NCI-H82 treated with DMSO at 0.1 percent for 48 hours (cell line): ENCODE measurements around the gene HRH1.
"Not testable (repeated sequence)": the region's sequence is repeated elsewhere in the genome, so short reads cannot be mapped to it uniquely, and the experiment has no call there.

Experiments used
- DNase-seq: peaks from one replicate; lab custom pipeline; 2025; ENCODE audit not compliant: unreplicated experiment; lab: John Stamatoyannopoulos, UW

Gene HRH1

GRCh38 chr3:11170052-11170770 is 15.9 kb downstream of the HRH1 start:
- DNase-seq = no peak

DNA sequence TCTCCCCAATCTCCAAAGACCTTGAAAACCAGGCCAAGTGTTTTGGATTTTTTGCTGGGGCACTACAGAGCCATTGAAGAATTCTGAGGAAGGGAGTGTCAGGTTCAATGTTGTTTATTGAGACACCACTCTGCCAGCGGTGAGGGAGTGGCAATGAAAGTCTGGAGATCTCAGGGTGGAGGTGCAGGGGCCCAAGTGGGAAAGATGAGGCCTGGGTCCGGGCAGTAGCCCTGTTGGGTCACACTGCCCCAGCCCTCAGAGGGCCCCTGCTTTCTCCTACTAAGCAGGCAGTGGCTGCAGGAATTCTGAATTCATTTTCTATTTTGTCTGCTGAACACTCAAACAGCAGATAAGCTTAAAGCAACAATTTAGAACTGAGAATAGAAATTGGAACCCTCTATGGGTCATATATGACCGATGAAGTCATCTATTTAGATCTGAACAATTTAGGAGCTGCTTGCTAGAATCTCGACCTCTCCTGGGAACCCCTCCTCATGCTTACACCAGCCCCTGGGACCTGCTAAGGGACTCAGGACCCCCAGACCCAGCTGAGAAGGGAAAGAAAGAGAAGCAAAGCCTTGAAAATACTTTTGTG is 17.9 kb downstream of the HRH1 start:
- no peak for DNase-seq

- no peak for DNase-seq
These were observed 19.7 kb downstream of the HRH1 start for GRCh38 chr3:11173828-11174465.

- no peak for DNase-seq
These were observed 24.1 kb downstream of the HRH1 start for GRCh38 chr3:11178421-11178820.

- DNase-seq = not testable (repeated sequence)
These were observed 30.2 kb downstream of the HRH1 start for GRCh38 chr3:11184328-11184969.

- no peak for DNase-seq
These were observed 30.9 kb downstream of the HRH1 start for GRCh38 chr3:11185144-11185543.

DNA sequence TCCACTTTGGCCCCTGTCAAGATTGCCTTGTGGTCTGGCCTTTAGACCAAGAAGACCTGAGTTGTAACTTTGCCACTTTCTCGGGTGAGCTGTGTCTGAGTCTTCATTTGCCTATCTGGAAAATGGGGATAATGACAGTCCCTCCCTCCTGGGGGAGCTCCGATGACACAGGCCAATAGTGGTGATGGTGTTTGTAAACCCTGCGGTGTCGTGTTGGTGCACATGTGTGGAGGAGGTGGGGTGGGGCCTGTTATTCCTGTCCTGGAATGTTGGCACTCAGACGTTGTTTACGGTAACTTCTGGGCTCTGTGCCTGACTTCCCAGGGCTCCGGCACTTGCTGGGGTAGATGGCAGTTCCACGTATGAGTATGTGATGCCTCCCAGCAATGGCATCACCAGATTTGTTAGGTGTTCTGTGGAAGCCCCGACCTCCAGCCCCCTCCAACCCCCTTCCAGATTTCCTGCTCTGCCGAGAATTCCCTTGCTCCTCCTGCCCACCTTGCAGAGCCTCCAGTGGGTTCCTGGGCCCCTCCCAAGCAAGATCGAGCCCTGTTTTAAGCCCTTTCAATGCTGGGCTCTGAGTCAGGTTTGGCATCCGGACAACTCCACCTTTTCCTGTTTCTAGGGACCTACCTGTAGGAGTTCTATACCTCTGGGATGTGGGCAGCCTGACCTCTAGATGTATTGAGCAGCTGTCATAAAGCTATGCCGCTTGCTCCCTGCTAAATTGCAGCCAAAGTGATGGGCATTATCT is 31.4 kb downstream of the HRH1 start:
- no peak for DNase-seq

- no peak for DNase-seq
These were observed 32.0 kb downstream of the HRH1 start for GRCh38 chr3:11186318-11186692.

DNA sequence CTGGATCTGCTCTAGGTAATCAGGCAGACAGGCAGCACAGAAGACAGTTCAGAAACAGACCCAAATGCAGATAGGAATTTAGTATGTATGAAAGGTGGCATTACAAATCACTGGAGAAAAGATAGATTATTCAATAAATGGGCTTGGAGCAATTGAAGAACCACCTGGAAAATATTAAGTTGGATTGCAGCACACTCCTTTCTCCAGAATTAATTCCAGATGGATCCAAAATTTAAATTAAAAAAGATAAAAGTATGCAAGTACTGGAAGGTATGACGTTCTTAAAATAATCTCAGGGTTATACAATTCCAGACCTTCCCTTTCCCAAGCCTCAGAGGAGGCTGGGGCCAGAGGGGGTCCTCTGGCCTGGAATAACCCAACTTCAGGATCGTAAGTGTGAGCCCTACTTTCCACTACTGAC is 32.5 kb downstream of the HRH1 start:
- no peak for DNase-seq

GRCh38 chr3:11187681-11188080 is 33.4 kb downstream of the HRH1 start:
- DNase-seq = no peak

GRCh38 chr3:11188231-11188630 is 33.9 kb downstream of the HRH1 start:
- no peak for DNase-seq

DNA sequence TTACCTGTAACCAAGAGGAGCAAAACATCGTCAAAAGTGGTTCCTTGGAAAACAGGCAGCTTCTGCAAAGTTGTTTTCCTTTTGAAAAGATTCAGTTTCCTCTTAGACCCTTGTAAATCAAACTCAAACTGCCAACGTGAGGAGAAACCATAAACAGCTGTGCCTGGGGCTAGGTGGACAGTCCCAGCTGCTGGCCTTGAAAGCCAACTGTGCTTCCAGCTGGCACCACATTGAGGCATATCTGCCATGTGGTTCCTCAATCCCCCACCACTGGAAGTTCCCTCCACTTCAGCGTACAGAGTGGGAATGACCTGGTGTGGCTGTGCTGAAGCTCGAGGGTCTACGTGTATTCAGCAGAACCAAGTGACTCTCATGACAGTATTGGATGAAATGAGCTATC is 40.9 kb downstream of the HRH1 start:
- no peak for DNase-seq

DNA sequence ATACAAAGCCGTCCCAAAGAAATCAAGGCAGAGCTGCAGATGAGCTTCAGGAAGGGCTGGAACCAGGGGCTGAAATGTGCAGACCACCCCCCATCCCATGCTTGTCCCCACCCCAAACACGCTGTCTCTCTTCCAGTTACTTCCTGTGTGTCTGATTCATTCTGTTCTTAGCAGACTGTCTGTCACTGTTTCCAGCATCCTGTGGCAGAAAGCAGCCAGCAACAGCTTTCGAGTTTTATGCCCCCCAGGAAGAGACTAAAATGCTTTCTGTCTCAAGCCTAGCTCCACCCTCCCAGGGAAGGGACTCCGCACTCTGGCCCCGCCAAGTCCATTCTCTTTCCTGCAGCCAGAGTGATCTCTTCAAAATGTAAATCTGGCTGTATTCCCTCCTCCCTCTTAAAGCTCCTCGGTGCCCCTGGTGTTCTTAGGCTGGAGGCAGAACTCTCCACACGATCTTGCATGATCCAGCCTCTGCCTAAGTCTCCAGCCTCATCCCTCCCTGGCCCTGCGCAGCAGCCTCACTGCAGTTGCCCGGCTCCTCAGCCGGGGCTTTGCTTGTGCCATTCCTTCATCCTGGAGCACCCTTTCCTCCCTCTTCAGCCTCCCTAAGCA is 41.5 kb downstream of the HRH1 start:
- no peak for DNase-seq

GRCh38 chr3:11197484-11197883 is 43.2 kb downstream of the HRH1 start:
- DNase-seq = no peak

- no peak for DNase-seq
These were observed 43.8 kb downstream of the HRH1 start for GRCh38 chr3:11198070-11198469.

GRCh38 chr3:11198495-11198894 is 44.2 kb downstream of the HRH1 start:
- DNase-seq = no peak

DNA sequence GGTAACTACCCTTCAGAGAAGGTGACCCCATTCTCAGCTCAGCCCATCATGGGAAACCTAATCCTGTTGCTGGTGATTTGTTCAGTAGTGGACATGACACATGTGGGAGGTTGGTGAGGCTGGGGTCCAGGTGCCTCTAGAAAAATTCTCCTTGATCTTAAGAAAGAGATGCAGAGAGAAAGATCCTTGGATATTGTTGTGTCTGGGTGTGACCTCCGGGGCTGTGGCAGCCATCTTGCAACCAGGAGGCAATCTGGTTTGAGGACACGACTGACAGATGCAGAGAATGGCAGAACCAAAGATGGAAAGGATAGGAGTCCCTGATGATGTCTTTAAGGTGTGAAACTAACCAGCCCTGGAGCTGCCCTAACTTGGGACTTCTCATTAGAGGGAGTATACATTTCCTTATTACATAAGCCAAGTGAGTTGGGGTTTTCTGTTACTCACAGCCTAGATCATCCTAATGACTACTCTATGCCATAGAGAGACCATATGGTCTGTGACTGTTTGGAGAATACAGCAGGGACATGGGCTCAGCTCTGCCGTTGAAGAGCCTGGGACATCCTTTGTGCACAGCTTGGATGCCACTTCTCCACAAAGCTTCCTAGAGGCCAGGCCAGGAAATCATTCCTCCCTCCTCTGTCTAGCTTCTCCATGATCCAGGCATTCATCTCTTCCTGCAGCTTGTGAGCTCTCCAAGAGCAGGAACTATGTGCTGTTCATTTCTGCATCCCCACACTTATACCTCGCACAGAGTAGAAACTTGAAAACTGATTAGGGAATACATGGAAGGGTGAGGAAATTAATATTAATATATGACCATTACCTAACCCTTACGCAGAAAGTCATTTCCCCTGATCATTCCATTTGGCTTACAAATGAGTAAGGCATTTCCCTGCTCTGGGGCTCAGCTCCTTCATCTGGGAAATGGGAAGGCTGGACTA is 45.9 kb downstream of the HRH1 start:
- DNase-seq = no peak

GRCh38 chr3:11201251-11202019 is 47.1 kb downstream of the HRH1 start:
- DNase-seq = no peak

DNA sequence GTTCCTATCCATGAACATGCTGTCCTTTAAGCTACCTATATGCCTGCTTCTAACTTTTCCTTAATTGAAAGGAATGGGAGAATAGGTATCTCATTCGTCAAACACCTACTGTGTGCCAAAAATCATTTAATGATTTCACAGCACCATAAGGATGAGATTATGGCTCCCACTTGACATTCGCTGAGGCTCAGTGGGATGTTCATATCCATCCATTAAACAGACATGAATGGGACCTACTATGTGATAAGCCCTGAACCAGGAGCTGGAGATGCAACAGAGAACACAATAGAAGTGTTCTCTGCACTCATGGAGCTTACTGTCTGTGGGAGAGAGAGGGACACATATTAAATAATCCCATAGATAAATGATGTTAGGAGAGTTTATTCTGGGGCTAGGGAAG is 49.7 kb downstream of the HRH1 start:
- DNase-seq = no peak
